Non-pigmented ciliary epithelial cell (primary cell): Measurements from ENCODE around the gene NRP2.

Experiments used
- DNase-seq: peaks from one replicate; pipeline ENCODE4 v3.0.0-alpha.2; 2010; ENCODE audit warnings: low read depth

NRP2 gene

GRCh38 chr2:205730701-205731582 is 48.6 kb downstream of the NRP2 start:
- no peak for DNase-seq

DNA sequence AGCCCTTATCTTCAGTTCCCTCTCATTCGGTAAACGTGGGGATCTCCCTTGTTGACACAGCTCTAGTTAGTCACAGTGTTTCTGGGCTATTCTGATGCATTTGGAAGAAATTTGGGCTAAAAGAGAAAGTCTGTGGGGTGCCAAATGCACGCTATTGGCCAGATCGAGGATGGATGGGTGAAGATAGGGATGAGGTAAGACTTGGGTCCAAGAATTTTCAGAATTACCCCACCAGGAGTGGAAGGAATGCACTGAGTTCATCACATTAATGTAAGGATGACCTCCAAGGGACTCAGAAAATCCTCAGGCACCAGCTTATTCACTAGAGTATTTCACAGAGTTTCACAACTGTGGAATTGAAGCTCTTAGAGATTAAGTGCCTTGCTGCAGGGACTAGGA is 49.3 kb downstream of the NRP2 start:
- DNase-seq = peak; percentile 85

GRCh38 chr2:205732314-205732713 is 50.0 kb downstream of the NRP2 start:
- DNase-seq = no peak

DNA sequence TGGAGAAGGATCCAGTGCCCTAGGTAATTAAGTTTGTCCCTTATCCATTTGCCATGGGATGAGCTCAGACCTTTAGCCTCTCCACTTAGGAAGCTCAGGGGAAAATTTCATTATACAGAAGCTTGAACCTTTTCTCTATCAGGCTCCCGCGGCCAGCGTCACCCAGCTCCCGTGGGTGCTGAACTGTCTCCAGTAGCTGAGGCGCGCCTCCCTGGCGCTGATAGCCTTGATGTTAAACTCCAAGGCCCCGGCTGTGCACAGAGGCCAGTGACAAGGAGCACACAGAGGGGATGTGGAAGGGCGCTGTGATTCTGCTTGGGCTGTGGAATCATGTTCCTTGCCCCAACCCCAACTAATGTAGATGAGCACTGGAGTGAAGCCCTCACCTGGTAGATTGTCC is 50.8 kb downstream of the NRP2 start:
- no peak for DNase-seq

- DNase-seq = no peak
These were observed 51.3 kb downstream of the NRP2 start for GRCh38 chr2:205733648-205734047.

DNA sequence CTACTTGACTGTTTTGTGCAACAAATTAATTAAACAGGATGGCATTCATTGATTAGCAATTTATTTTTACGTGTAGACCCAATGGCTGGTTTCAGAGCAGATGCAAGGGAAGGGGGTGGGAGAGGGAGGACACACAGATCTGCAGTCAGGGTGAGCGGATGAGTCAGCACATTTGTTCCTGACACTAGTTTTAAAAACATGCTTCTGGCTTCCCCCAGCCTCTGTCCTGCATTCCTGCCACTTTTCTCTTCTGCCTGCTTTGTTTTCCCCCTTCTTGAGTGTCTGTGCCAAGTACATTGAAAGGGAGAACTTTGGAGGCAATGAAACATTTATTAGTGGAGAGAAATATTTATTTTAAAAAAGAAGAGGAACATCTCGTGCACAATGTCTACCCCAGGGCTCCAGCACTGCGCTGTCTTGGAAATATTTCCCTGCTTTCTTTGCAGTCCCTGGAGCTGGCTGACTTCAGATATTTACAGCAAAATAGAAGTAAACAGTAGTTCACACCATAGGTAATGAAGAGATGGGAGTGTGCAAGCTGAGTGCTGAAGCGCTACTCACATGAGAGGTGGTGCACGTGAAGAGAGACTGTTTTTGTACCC is 52.2 kb downstream of the NRP2 start:
- peak; percentile 73 for DNase-seq

- no peak for DNase-seq
These were observed 56.0 kb downstream of the NRP2 start for GRCh38 chr2:205738117-205738968.

- DNase-seq = no peak
These were observed 57.3 kb downstream of the NRP2 start for GRCh38 chr2:205739620-205740019.

- no peak for DNase-seq
These were observed 58.1 kb downstream of the NRP2 start for GRCh38 chr2:205740381-205740780.

- no peak for DNase-seq
These were observed 59.1 kb downstream of the NRP2 start for GRCh38 chr2:205741256-205741978.

GRCh38 chr2:205743137-205743536 is 60.8 kb downstream of the NRP2 start:
- DNase-seq = no peak

GRCh38 chr2:205744074-205744591 is 61.8 kb downstream of the NRP2 start:
- DNase-seq = no peak

DNA sequence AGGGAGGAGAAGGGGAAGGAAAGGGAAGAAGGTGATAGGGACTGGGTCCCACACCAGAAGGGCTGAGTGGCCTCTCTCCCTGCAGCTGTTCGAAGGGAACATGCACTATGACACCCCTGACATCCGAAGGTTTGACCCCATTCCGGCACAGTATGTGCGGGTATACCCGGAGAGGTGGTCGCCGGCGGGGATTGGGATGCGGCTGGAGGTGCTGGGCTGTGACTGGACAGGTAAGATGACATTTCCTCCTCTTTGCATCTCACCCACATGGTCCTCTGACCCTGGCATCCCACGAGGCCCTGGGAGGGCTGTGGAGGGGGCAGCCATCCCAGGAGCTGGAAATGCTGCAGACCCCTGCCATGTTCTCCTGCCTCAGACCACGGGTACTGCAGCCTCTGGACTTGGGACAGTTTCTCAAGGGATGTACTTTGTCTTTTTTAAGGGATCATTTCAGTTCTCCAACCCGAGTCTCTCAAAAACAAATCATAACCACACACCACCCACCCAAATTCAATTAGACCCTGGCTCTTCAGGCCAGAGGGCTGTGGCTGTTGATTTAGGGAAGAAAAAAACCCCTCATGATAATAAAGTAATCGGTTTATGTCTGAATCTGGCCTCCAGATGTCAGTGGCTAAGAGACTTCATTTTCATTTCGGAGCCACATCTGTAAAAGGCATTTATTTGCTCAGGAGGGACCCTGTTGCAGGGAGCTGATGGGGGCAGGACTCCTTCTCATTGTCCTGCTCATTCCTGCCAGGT is 63.5 kb downstream of the NRP2 start:
- DNase-seq = no peak

- no peak for DNase-seq
These were observed 64.1 kb downstream of the NRP2 start for GRCh38 chr2:205746420-205746785.

- DNase-seq = no peak
These were observed 65.6 kb downstream of the NRP2 start for GRCh38 chr2:205747829-205748386.

DNA sequence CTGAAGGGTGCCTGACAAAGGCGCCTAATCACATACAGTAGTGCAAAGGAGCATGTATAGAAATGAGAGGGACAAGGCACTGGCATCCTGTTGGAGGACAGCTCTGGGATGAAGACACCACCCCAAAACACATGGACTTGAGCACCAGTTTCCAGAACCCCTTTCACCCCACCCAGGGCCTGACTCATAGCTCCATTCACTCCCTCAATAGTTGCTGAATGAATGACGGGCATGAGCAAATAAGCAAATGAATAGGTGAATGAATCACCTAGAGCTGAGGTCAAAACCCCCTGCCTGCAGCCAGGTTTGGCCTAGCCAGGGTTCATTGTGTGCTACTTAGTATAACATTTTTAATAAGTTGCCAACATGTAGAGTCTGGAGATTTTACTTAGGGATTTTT is 66.3 kb downstream of the NRP2 start:
- no peak for DNase-seq

- no peak for DNase-seq
These were observed 66.8 kb downstream of the NRP2 start for GRCh38 chr2:205749078-205749477.

DNA sequence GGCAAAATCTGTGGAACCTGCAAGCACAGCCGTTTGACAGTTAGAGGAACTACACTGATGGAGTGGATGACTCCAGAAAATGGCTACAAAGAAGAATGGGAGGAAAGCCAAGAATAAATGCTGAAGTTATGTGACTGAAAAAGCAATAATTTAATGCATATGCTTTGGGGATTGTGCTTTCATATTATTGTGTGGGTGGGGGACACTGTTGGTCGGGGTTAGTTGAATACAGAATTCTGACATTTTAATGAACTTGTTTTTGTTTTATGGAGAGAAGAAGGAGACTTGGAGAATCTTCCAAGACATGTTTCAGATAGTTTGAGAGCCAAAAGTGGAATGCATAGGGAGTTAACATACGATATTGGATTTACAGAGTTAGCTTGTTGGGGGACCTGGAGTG is 68.5 kb downstream of the NRP2 start:
- no peak for DNase-seq

DNA sequence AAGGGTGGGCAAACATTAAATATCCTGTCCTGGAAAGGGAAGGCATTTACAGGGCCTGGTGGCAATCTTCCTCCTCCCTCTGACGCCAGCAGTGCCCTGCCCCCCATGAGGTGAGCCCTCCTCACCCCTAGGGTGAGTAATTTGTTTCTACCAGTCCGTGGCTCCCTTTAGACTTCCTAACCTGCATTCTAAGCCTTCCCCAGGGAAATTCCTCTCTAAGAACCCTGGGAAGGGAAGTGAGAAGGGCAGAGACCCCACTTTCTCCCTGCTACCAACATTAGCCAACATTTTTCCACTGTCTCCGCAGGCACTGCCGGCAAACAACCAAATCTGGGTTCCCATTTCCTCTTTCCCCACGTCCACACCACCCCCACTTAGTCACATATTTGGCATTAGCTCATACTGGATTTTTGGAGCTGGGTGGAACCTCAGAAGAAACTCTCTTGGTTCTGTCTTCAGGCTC is 69.3 kb downstream of the NRP2 start:
- no peak for DNase-seq

DNA sequence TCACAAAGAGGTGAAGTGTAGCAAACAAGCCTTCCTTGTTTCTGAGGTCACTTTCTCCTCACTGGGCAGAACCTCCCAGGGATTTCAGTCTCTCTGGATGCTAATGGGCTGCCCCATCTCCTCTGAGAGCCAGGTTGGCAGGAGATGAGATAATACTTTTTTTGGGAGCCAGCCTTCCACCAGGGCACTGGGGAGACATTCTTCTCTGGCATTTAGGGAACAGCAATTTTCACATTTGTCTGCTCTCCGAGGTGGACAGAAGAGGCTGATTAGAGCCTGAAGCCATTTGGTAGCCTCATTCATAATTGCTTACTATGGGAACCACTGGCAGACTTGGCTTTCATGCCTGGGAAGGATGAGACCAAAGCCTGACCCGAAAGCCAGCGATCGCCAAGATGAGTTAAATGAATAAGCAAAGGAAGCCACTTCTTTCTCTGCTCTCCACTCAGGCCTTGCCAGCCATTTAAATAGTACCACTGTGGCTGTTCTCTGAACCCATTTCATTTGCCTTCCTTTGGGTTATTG is 70.1 kb downstream of the NRP2 start:
- DNase-seq = no peak
